ENCODE results near the gene CCDC50. TPM values are rescaled to one million over a fixed set of nuclear protein-coding genes. Genes with fewer than 3 reads are reported as not detected.

CCDC50 gene
- total and polyA plus RNA-seq, 10 of the 15 experiments (the other 5 are each of a cell fraction or from before 2014, with no cell fraction given): 46.7 to 150 (median 125) TPM

GRCh38 chr3:191316876-191317603, 12.2 kb upstream of the CCDC50 start:
- ChIA-PET RAD21 (ENCODE audit: unreplicated experiment) (no interaction called here), CTCF (interaction anchor here (1.4 to 1.8 kb wide), 3 partner anchors 9 to 178 kb away, joined by 3 to 8 read pairs (median 3); no protein-coding TSS in a partner anchor), SMC1A (ENCODE audit: uncharacterized antibody, unreplicated experiment) (no interaction called here), POLR2A (interaction anchor here (0.6 kb wide), 1 partner anchor 1101 kb away, joined by 3 read pairs; no protein-coding TSS in a partner anchor)
- H3K4me1 ChIP-seq (ENCODE audit: control insufficient read depth, insufficient read depth, low read length): no peaks in the 10 kb centered on the region
- 74% methylated on average over 33 of the region's 40 CpGs for WGBS (ENCODE audit: insufficient coverage, insufficient replicate concordance, low lambda C conversion rate, missing lambda C conversion rate)
- FAIRE-seq: no peak
- no peak for DNase-seq (ENCODE audit: low read depth, low spot score)
- no peak for ATAC-seq
- BruUV-seq (replicated peaks): no TSS peak
- no peaks in the 10 kb centered on the region for H4K20me1 ChIP-seq (ENCODE audit: control insufficient read depth, insufficient read depth)
- intact Hi-C loops (cut with micrococcal nuclease; ENCODE audit: unreplicated experiment) (no loop called here), in situ Hi-C loops (cut with MboI) (no loop called here)
- no peak overlapping the region for H2AFZ ChIP-seq (ENCODE audit: control insufficient read depth, low read depth, low read length)
- no peaks in the 10 kb centered on the region for H3K36me3 ChIP-seq (ENCODE audit: control insufficient read depth in 2 of 2, insufficient read depth in 2 of 2, low read length in 1 of 2)
- no peak overlapping the region for H3K9ac ChIP-seq (ENCODE audit: control insufficient read depth, insufficient read depth, low read length)
- H3K4me2 ChIP-seq (ENCODE audit: control insufficient read depth, insufficient read depth): no peak overlapping the region
- H3K27ac ChIP-seq (ENCODE audit: control insufficient read depth, insufficient read depth): no peak overlapping the region
- H3K27me3 ChIP-seq (replicated peaks in 1 of 2; ENCODE audit: control insufficient read depth in 2 of 2, insufficient read depth in 2 of 2, low read length in 1 of 2): no peaks in the 10 kb centered on the region
- no peaks in the 10 kb centered on the region for H3K79me2 ChIP-seq (ENCODE audit: control insufficient read depth, insufficient read depth, low read length)
- H3K9me3 ChIP-seq (replicated peaks; ENCODE audit: control insufficient read depth, insufficient read depth, low read length): no peaks in the 10 kb centered on the region; the same call in 2 of the 3 replicates
- no peak overlapping the region for H3K4me3 ChIP-seq
- TF ChIP-seq MXI1 (IDR thresholded peaks at IDR 0.05; ENCODE audit: low read depth, low read length) (no peak), NR2C1 (IDR thresholded peaks at IDR 0.05) (no peak), RELB (IDR thresholded peaks at IDR 0.05; ENCODE audit: low read depth) (no peak), ATF3 (IDR thresholded peaks at IDR 0.05; ENCODE audit: borderline replicate concordance, extremely low read depth, low read depth, low read length) (no peak), SMAD5 (IDR thresholded peaks at IDR 0.05; ENCODE audit: low read depth) (no peak), RFX5 (IDR thresholded peaks at IDR 0.05; ENCODE audit: low read depth, low read length) (no peak)

Data from GM12878 (cell line).